HuH-7 (cell line): ENCODE results near the gene NCOA7.
"Not testable (repeated sequence)": the region's sequence is repeated elsewhere in the genome, so short reads cannot be mapped to it uniquely, and the experiment has no call there.

ENCODE experiments used
- DNase-seq: peaks from one replicate; pipeline ENCODE4 v3.0.0; 2011; ENCODE audit warnings: low spot score

NCOA7 gene

GRCh38 chr6:125871365-125871764, 80.6 kb downstream of the NCOA7 start:
- DNase-seq, result no peak

DNA sequence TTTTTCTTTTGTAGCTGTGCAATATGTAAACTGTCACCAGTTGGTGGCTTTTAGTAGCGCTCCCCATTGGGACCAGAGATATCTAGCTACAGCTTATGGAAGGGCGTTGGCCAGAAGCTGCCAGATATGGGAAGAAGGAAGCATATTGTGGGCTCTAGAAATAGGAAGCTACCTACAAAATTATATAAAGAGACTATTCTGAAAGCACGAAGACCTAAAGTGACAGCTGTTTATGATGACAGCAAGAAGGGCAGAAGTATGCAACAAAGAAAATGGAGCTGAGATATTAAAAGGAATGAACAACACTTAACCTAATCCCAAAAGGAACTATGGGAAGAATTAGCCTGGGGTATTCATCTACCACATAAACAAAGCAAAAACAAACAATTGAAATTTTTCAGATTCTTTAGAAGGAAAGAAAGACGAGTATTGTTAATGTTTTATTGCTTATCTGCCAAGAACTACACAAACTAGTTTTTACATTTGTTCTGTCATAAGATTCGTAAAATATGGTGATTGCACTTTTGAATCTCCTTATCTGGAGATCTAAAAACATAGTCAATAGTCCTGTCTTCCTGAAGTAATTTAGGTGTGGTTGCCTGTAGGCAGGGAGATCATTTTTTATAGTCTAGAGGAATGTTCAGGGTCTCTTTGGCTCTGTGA, 81.6 kb downstream of the NCOA7 start:
- DNase-seq, result no peak

GRCh38 chr6:125882243-125882642, 91.5 kb downstream of the NCOA7 start:
- no peak for DNase-seq

GRCh38 chr6:125884634-125885371, 94.0 kb downstream of the NCOA7 start:
- no peak for DNase-seq

GRCh38 chr6:125886021-125886420, 95.3 kb downstream of the NCOA7 start:
- no peak for DNase-seq

DNA sequence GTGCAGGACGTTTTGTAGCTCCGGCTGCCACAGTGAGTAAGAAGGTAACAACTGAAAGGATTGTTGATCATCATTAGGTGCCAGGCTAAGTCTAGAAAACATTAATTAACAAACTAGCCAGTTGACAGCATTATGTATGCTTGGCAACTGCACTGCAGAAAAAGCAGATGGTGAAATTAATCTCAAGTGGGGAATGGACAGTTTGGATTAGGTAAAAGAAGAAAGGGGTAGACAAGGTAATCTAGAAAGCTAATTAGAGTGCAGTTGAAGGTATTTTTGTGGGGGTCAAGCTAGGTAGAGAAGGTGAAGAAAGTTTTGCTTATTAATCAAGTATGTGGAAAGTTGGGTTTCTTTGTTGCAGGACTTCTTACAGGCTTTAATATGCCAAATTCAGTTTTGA, 96.2 kb downstream of the NCOA7 start:
- no peak for DNase-seq

DNA sequence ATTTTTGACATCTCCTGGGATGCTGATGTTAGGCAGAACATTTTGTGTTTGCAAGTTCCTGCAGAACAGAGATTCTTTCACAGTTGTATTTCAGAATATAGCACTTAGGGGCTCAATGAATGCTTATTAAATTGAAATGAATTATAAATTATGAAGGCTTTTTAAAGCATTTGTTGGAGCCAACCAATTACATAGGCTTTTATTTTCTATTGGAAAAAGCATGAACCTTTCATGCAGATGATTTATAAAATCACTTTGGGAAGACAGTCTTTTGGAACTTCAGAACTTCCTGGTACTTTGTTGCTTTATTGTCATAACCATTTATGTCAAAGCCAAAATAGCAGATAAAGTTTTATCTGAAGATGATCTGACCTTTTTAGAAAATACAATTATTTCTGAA, 96.6 kb downstream of the NCOA7 start:
- DNase-seq, result no peak

GRCh38 chr6:125888989-125889656, 98.4 kb downstream of the NCOA7 start:
- DNase-seq, result peak; percentile 20

DNA sequence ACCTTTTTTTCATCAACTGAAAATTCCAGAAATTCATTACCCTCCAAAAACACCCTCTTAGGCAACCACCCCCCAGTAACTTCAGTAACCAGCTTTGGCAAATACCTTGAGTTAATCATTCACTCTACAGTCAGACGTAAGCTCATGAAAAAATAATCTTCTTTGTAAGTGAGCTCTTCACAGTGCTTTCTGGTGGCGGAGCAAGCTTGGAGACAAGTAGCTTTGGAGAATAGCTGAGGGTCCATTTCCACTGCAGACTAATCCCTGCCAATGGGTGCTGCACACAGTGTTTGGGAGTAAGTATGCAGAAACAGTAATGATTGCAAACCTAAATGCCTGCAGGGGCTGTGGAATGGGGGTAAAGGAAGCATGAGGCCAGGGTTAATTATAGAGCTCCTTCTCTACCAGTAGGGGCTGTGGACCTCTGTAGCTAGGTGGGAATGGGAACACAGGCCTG, 109.0 kb downstream of the NCOA7 start:
- DNase-seq, result peak; percentile 42

GRCh38 chr6:125904871-125905270, 114.1 kb downstream of the NCOA7 start:
- DNase-seq, result no peak

DNA sequence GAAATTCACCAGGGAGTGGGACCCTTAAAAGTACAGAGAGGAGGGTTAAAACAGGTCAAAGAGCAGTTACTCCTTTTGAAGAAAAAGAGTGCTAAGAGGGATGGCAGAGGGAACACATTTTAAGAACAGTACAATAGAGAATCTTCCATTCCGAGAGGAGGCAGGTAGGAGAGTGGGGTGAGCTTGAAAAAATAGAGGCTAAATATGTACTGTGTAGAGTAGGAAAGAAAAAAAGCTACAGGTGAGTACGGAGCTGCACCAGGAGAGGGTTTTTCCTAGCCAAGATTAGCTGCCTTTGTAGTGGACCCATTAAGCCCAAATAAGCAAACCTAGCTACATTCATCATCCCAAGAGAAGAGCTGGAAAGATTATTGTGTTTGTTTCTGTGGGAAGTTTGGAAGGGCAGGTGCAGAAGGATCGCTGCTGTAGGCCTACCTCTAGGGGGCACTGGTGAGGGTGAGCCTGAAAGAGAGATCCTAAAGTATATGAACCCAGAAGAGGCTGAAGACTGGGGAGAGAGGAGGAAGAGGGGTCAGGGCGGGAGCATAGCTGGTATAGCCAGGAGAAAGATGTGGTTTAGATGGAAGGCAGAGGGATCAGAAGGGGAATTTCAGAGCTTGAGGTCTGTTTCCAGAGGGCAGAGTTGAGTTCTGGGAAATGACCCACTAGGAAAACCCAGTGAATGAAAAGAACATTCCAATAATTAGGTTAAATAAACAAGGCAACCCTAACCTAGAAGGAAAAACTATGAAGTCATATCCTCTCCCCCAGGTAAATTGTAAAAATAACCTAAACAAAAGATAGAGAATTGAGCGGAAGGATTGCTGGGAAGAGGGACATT, 115.6 kb downstream of the NCOA7 start:
- DNase-seq, result peak; percentile 40

GRCh38 chr6:125910527-125910926, 119.8 kb downstream of the NCOA7 start:
- no peak for DNase-seq

GRCh38 chr6:125911051-125911451, 120.3 kb downstream of the NCOA7 start:
- not testable (repeated sequence) for DNase-seq

DNA sequence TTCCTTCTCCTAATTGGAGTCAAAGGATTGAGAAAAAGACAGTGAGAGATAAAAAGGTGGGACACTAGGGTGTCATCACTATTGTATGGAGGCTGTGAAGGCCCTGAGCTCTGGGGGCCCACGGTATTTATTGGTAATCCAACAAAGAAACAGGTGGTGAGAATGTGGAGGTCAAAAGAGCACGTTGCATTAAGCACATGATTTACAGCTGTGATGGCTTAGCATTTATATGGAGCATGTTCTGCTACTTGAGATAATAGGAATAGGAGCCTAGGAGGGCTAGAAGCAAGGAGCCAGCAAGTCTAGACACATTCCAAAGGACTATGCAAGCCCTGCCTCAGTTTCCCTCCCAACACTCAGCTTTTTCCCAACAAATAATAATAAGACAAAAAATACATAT, 121.7 kb downstream of the NCOA7 start:
- DNase-seq, result not testable (repeated sequence)

- no peak for DNase-seq
Measured at GRCh38 chr6:125913145-125913544, 122.4 kb downstream of the NCOA7 start.

- no peak for DNase-seq
Measured at GRCh38 chr6:125913864-125914351, 123.1 kb downstream of the NCOA7 start.

GRCh38 chr6:125918230-125918629, 127.5 kb downstream of the NCOA7 start:
- DNase-seq, result no peak

DNA sequence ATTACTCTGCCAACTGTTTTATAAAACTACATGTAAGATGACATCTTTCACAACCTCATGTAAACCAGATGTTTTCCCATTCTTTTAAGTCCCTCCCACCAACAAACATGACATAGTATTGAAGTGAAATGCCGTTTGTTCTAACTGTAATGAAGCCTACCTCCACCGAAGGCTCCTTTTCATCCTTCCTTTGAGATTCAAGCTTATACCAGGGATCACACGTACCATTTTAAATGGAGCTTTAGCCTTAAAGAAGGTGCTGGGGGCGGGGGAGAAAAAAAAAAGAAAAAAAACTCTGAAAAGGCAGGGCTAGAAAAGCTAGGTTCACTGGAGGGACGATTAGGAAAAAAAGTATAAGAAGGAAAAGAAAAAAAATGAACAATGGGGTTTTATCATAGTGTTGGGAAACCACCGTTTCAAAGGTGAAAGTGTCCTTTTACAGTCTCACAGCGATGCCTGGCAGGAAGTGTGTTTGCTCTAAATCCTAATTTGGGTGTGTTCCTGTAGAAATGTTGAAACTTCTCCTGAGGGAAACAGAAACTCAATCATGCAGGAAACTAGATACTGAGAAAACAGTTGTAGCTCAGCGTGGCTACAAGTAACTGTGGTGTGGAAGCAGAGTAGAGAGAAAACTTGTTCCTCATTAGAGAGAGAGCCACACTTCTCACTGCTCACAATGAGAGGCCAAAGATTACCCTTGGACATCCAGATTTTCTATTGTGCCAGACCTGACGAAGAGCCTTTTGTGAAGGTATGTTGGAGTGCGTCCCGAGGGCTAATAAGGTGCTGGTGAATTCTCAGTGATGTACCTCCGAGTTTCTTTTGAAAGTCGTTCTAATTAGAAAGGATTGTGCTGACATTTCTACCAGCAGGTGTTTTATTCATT, 128.2 kb downstream of the NCOA7 start:
- DNase-seq, result peak; percentile 35

- DNase-seq, result no peak
Measured at GRCh38 chr6:125919618-125920017, 128.9 kb downstream of the NCOA7 start.

- DNase-seq, result no peak
Measured at GRCh38 chr6:125922322-125922860, 131.6 kb downstream of the NCOA7 start.
